Activated CD8-positive, alpha-beta memory T cell treated with anti-CD3 and anti-CD28 coated beads, Interleukin-2, amount 50 U/mL, for 48 hours (primary cell): ENCODE results near the gene NT5C2.
"Not testable (repeated sequence)": the region's sequence is repeated elsewhere in the genome, so short reads cannot be mapped to it uniquely, and the experiment has no call there.

ENCODE experiments used
- DNase-seq: peaks from one replicate; pipeline ENCODE4 v3.0.0-alpha.2; 2020

The NT5C2 gene

DNA sequence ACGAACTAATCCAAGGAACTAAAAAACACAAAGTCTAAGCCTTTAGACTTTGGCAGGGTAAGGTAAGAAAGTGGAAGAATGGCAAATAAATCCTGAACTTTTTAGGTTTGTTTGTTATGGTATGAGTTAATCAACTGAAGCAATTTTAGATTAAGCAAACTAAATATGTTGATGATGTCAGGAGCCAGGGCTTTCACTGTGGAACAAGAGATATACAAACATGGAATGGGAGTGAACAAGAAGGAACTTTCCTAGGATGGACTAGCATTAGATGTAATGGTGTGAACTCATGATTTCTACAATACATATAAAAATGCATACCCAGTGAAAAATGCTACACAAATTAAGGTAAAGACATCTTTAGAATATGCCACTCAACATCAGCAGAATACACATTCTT, 35.8 kb downstream of the NT5C2 start:
- no peak for DNase-seq

DNA sequence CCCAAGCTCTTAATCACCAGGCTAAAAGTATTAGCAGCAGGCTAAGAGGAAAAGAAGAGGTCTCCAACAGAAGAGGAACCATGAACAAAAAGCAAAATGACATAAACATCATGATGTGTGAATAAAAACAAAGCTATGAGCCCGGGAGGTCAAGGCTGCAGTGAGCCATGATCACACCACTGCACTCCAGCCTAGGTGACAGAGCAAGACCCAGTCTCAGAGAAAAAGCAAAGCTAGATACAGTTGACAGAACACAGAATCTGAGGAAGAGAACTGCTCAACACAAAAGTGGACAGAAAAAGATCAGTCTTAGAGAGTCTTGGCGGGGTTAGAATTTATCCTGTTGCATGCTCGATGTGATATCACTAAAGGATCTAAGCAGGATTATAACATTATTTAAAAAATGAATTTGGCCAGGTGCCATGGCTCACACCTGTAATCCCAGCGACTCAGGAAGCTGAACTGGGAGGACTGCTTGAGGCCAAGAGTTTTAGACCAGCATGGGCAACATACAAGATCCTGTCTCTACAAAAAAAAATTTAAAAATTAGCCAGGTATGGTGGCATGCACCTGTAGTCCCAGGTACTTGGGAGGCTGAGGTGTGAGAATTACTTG, 37.5 kb downstream of the NT5C2 start:
- DNase-seq: no peak

DNA sequence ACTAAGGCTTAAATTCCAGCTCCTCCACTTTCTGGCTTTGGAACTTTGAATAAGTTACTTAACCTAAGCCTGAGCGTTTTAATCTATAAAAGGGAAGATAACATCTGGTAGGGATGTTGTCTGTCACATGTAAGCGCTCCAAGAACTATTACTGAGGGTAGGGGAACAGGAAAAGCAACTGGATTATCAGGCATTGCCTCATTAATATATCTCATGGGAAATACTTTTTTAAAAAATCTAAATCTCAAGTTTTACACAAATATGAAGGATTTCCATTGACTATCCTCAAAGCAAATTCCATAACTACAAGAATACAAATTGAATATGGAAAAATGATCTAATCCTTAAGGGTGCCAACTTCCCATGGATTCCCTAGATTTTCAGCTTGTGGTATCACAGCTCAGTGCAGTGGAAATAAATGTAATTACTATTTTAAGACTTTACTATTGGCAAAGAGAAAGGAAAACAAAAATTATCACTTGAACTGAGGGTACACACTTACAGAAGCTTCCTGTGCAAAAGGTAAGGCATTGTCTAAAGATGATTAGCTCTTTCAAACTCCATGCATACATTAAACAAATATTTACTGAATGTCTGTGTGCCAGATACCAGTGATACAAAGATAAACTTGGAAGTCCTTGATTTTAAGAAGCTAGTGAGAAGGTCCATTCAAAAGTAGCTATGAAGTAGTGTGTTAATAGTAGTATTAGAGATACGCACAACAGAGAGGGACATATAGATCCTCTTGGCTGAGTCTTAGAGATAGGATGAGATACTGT, 38.4 kb downstream of the NT5C2 start:
- no peak for DNase-seq

DNA sequence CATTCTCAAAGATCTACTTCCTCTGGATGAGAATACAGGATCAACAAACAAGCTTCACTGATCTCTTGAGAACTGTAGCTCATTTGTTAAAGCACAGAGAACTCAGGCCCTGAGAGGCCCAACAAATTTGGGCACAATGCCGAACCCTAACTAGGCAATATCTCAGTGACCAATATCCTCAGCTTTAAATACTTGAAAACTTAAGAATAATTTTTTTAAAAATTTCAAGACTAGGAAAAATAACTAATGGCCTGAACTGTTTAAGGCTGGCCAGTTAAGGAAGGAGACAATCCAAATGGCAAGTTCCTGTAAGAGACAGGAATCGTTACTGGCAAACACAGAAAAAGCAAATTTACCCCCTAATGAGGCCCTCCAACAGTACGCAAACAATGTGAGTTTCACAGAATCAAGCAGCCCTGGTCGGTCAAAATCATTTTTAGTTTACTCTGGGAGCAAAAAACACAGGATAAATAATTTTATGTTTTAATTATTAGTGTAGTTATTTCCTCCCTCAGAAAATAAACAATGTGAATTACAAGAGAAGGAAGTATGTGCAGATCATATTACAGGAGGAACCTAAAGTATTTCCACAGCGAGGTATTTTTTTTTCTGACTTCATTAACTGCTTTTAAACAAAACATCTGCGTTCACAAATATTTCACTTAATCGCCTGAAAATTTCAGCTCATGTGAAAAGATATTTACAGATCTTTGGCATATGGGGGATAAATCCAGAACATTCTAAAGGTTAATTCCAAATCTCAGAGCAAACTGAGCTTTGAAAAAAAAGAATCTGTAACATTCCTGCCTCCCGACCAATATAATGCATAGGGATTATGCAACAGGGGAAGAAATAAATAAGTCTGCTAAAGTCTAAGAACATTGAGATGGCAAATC, 39.5 kb downstream of the NT5C2 start:
- DNase-seq: no peak

DNA sequence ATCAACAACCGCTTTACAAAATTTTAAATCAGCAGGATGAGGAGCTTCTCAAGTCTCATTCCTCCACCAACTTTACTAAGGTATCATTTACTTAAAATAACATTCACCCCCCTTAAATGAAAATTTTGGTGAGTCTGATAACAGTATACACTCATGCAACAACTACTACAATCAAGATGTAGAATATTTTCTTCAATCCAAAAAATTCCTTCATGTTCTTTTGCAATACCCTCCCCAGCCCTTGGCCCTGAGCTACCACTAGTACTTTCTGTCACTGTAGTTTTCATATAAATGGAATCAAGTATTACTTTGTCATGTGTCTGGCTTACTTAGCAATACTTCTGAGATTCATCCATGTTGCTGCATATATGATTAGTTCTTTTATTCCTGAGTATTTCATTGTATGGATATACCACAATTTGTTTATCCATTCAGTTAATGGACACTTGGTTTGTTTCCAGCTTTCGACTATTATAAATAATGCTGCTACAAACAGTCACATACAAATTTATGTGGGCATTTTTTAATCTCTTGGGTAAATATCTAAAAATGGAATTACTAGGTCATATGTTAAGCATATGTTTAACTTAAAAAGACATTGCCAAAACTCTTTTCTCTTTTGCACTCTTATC, 43.0 kb downstream of the NT5C2 start:
- no peak for DNase-seq

DNA sequence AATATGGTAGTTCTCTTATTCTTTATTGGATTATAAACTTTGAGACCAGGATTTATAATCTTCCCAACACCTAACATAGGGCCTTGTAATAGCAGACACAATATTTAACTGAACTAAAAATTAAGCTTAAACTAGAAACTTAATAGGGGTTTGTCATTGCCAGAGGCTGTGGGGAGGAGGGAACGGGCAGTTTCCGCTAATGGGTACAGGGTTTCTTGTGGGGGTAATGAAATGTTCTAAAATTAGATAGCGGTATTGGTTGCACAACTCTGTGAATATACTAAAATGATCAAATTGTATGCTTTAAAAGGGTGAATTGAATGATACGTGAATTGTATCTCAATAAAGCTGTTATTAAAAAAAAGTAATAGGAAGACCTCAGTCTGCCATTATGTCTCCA, 45.4 kb downstream of the NT5C2 start:
- DNase-seq: no peak

DNA sequence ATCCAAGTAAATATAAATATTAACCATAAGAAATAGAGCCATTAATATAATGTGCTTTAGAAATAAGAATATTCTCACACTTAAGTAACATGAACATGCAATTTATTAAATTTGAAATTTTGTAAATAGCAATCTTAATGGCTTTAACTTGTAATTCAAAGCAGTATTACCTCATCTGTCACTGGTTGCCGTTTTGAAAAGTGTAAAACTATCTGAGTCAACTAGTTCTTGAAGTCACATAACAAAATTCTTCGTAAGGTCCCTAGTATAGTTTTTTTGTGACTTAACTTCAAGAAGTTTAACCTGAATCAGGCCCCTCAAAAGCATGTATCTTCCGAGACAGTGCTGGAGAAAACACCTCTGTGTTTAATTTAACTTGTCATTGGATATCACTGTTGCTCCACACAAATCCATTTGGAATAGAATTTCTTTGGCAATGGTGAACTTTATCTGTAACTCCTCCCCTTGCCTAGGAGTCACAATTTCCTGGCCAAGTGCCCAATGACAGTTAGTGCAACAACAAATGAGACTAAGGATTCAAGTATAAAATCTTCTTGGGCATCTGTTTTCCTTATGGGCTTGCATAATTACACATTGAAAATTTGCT, 47.1 kb downstream of the NT5C2 start:
- no peak for DNase-seq

DNA sequence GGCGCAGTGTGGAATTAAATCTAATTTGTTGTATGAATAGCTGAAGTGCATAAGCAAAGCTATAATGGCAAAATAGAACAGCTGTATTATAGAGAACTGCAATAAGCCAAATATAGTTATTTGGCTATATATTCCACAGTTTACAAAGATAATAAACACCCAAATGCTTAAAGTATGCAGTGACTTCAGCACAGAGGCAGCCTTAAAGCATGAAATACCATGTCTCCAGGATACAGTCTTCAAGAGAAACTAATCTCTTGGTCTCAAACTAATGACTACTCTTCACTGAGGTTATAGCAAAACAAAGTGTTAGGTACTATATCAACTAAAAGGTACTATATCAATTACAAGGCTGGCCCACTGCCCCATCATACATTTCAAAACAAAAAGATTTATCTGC, 48.0 kb downstream of the NT5C2 start:
- DNase-seq: no peak

DNA sequence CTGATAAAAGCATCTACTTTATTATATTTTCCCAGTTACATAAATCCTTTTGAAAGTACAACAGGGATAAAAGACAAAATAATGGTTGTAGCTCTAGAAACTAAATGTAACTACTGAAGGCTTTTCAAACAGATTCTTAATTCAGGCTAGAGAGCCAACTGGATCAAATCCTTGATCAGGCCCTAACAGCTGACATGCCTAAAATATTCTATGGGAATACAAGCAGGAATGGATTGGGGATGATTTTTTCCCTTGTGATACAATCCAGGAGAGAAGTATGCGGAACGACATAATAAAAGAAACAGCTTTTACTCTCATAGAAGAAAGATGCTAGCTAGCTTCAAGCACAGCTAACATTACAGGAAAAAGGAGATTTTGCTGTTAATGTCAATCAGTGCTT, 49.0 kb downstream of the NT5C2 start:
- no peak for DNase-seq

DNA sequence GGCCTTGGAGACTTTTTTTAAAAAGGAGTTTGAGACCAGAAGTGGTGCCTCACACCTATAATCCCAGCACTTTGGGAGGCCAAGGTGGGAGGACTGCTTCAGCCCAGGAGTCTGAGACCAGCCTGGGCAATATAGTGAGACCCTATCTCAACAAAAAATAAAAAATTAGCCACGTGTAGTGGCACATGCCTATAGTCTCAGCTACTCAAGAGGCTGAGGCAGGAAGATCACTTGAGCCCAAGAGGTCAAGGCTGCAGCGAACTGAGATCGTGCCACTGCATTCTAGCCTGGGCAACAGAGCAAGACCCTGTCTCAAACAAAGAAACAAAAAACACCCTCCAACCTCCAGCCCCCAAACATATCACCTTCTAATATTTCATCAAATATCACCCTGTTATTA, 49.4 kb downstream of the NT5C2 start:
- not testable (repeated sequence) for DNase-seq

DNA sequence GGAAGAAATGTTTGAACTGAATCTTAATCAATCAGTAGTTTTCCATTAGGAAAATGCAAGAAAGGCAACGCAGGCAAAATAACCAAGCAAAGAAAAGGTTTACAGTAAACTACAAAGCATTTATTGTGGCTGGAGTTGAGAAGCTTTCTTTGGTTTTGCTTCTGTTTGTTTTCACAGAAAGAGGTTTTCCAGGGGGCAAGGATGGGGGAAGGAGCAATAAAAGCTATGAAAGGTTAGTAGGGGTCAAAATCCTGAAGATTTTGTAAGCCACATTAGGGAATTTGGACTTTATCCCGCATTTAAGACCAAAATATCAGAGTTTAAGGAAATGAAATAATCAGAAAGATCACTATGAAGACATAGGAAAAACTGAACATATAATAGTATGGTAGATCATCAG, 51.1 kb downstream of the NT5C2 start:
- no peak for DNase-seq

DNA sequence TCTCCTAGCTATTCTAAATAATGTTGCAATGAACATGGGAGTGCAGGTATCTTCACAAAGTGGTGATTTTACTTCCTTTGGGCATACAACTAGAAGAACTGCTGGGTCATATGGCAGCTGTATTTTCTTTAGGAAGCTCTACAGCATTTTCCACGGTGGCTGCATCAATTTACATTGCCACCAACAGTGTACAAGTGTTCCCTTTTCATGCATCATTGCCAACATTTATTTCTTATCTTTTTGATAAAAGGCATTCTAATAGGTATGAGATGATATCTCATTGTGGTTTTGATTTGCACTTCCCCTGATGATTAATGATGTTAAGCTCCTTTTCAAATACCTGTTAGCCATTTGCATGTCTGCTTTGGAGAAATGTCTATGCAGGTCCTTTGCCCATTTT, 52.6 kb downstream of the NT5C2 start:
- no peak for DNase-seq

DNA sequence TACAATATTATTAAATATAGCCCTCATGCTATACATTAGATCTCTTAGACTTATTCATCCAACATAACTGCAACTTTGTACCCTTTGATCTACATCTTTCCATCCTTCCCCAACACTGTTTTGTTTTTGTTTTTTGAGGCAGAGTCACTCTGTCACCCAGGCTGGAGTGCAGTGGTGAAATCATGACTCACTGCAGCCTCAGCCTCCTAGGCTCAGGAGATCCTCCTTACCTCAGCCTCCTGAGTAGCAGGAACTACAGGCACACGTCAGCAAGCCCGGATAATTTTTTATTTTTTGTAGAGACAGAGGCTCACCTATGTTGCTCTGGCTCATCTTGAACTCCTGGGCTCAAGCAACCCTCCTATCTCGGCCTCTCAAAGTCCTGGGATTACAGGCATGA, 53.3 kb downstream of the NT5C2 start:
- no peak for DNase-seq

DNA sequence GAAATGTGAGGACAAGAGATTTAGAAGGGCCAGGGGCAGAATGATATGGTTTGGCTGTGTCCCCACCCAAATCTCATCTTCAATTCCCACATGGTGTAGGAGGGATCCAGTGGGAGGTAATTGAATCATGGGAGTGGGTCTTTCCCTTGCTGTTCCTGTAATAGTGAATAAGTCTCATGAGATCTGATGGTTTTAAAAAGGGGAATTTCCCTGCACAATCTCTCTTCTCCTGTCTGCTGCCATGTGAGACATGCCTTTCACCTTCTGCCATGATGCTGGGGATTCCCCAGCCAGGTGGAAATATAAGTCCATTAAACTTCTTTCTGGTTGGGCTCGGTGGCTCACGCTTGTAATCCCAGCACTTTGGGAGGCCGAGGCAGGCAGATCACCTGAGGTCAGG, 57.9 kb downstream of the NT5C2 start:
- not testable (repeated sequence) for DNase-seq

DNA sequence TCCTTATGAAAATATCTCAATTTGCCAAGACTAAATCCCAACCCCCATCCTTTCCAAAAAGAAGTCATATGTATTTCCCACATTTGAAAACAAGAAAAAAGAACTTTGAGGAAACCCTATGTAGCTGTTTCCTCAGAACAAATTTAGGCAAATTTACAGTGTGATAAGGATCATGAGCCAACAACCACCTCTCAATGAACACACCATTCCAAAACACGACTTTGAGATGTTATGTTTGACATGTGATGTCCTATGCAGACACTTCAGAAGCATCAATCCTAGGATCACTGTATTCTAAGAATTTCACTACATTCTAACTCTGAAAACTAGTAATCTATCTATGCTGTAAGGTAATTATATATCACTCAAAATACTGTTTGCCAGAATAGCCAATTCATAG, 62.2 kb downstream of the NT5C2 start:
- DNase-seq: no peak

DNA sequence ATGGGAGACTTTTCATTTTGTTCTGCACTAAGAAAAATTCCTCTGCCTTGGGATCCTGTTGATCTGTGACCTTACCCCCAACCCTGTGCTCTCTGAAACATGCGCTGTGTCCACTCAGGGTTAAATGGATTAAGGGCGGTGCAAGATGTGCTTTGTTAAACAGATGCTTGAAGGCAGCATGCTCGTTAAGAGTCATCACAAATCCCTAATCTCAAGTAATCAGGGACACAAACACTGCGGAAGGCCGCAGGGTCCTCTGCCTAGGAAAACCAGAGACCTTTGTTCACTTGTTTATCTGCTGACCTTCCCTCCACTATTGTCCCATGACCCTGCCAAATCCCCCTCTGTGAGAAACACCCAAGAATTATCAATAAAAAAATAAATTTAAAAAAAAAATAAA, 62.9 kb downstream of the NT5C2 start:
- not testable (repeated sequence) for DNase-seq

DNA sequence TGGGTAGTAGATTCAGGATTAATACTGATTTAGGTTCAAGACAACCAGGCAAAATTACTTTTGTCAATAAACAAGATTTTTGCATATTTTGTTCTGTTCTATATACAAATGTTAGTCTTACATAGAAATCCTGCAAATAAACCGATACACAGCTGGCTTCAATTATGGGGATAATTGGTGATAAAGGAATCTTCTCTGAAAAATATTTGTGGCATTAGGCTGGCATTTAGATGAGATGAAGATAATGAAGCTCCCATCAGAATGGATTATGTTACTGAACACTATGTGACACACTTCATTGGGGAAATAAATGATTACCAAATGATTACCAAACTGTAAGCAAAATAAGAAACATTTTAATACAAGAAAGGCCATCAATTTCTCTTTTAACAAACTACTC, 65.8 kb downstream of the NT5C2 start:
- DNase-seq: no peak

DNA sequence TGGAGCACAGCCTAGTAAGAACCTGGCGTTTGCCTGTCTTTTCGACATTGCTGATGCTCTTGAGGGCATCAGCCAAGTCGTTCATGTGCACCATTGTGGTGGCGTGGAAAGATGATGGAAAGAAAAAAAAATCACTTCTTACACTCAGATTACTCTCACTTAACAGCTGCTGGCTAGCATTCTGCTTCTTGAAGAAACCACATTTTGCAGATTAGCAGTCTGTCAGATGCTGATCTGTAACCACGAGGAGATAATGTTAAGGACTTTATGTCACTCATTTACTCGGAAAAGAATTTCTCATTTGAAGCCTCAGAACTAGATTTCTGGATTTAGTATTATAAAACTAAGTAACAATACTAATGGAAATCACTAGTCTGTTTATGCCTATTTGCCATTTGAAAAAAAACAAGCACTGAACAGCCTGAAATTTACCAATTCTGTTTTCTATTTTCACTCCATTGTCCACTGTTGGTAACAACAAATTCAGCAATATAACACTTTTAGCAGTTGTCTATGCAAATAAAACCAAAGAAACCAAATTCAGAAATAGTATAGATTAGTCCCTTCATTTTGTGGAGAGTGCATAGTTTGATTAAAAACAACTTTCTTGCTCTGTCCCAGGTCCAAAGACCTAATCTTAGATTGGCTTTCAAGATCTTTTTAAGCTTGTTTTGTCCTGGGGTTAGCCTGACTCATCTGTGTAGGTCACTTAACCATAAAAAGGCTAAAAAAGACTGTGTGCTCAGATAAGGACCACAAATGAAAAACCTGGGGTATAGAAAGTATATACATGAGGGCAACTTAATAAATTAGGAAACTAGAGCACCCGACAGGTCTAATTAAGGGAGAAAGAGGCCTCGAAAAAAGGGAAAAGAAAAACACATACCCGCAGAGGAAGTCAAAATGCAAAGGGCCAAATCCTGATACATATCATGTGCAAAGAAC, 67.5 kb downstream of the NT5C2 start:
- no peak for DNase-seq

DNA sequence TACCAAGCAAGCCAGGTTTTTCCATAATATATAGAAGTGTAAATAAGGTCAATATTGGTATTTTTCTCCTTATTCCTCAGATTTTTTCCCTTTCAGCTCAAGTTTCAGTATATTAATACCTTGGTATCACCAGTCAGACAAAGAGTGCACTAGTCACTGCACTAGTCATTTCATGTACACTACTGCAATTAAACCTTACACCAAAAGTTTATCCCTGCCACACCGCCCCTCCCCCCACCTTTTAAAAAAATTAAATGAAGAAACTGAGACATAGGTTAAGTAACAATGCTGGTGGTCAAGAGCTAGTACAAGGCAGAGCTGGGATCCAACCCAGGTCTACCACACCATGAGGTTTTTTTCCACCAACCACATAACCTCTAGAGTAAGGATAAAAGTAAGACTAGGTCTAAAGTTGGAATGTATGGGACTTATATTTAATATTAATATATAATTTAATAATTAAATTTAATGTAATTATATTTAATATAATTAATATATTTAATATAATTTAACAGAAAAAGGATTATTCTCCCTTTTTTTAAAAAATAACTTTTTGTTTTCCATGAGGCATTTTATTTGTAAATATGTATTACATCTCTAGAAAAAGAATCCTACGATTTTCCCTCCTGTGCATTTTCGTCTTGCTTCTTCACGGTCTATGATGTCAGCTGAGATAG, 68.5 kb downstream of the NT5C2 start:
- no peak for DNase-seq

DNA sequence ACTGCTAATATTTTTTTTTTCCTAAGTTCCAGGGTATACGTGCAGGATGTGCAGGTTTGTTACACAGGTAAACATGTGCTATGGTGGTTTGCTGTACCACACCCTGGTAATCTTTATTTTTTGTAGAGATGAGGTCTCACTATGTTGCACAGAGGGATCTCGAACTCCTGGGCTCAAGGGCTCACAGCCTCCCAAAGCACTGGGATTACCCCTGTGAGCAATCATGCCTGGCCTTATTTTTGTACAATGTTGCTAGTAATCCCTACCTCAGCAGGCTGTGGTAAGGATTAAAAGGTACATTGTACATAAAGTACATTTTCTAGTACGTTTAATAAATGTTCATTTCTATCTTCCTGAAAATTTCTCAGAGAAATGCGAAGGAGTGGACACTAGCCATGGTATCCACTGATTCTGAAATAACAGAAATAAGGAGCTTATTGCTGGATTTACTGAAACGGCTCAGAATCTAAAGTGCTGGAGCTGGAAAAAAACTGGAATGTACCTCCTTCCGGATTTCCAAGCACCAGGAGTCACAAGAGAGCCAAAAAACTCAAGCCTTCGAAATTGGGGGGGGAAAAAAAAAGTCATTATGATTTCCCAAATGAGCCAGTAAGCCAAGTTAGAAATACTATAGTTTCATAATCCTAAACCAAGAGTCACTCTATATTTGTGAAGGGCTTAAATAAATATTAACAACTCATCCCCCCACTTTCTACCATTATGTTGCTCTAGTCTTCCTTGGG, 69.6 kb downstream of the NT5C2 start:
- DNase-seq: no peak
